Measurements from ENCODE around the gene SUGCT.

The SUGCT gene

DNA sequence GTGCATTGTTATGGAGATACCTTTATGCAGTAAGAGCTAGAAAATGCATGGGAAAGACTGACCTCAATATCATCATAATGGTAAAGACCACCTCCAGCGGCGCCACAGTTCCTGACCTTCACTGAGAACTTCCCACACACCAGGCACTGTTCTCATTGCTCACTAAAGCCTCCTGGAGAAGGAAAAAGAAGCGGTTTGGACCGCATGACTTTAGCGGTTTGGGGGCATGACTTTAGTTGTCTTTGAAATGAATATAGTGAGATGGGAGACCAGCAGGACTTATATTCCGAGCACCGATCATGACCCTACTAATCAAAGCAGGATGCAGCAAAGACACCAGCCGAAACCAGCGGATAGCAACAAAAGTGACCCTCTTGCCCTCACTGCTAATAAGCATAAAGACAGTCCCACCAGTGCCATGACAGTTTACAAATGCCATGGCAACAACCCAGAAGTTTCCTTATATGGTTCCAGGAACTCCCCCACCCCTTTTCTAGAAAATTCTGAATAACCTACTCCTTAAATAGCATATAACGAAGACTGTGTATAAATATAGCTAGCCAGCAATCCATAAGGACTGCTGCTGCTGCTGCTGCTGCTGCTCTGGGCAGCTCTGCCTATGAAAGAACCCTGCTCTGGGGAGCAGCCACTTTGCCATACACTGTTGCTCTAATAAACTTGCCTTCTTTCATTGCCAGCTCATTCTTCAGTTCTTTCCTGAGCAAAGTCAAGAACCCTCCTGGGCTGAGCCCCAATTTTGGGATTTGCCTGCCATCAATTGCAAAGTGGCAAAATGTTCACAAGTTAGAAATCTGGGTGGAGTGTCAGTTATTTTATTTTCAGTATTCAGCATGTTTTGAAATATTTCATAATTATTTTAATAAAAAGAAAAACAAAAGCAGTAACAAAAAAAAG is 694.1 kb downstream of the SUGCT start:
- DNase-seq (ENCODE audit: low spot score): no peak

DNA sequence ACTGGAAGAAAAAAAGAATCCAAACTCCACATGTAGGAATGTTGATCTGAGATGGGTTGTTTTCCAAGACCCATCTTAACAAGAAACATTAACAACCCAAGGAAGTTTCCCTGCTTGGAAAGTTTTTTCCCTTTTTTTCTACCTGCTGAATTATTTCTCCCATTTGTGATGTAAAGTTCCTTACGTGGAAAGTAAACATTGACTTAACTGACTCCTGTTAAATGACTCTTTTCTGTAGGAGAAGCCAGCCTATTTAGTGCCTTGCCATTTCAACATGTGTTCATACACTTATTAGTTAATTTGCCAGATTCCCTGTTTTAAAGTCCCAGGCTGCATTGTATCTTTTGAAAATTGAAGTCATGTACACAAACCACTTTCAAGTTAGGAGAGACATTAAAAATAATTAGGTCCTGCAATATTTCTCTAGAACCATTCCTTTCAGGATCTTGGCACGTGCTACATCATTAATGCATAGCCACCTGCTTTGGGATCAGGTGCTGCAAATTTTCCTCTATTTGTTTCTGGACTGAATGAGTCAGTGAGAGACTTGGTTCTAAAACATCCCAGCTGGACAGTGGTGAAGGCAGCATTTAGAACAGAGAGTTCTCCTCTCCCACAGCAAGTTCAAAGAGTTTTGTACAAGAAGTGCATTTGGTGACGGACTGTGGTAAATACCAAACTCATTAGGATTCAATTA is 698.5 kb downstream of the SUGCT start:
- no peak for DNase-seq (ENCODE audit: low spot score)

DNA sequence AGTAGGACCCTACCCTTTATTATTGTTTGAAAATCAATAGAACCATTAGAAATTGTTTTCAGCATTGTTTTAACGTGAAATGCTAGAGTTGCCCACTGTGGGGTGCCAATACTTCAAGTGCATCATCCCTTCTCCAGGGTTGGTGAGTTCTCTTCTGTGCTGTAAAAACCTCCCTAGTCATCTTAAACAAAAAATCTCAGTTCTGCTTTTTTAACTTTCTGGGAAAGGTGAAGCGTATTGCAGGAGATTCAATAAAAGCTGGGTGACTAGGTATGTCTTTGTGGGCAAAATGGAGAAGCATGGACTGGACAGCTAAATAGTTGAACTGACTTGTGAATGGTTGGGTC is 699.1 kb downstream of the SUGCT start:
- peak; percentile 27 for DNase-seq (ENCODE audit: low spot score)

DNA sequence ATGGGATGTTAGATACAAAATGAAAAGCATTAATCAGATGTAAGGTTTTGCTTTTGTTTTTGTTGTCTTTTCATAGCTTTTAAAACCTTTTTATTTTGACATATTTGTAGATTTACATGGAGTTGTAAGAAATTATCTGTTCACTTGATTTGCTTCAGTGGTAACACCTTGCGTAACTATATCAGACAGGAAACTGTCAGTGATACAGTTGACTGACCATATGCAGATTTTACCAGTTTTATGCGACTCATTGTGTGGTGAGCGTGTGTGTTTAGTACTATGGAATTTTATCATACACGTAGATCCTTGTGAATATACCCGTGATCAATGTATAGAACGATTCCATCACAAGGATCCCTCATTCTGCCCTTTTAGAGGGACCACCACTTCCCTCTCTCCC is 701.4 kb downstream of the SUGCT start:
- DNase-seq (ENCODE audit: low spot score): peak; percentile 69

DNA sequence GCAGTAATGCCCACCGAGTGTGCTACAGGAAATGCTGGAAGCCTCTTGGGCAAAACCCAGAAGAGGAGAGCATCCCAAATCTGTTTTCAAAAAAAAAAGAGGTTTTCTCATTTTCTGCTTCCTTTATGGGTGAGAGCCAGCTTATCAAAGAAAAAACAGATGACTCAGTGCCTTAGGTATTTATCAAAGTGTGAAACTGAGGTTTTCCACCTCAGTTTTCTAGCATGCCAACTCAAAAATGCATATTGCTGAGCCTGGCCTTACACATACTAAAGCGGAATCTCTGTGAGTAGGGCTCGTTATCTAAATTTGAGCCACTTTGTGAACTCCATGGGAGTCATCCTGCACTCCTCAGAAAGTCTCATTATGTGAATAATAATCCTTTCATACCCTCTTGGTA is 705.1 kb downstream of the SUGCT start:
- peak; percentile 12 for DNase-seq (ENCODE audit: low spot score)

DNA sequence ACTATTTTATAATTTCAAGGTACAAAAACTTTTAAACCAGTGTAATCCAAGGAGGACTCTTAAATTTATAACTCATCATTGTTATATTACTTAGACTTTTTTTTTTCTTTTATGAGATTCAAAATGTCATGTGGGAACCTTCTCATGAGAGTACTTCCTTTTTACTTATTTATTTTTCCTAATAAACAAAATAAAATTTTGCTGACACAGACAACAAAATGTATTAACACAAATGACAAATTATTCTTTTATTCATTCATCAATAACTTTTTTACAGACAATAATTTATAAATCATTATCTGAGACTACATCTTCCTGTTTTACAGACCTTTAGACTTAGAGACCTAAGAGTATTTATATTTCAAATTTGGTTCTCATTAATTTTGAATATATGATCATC is 706.2 kb downstream of the SUGCT start:
- no peak for DNase-seq (ENCODE audit: low spot score)

DNA sequence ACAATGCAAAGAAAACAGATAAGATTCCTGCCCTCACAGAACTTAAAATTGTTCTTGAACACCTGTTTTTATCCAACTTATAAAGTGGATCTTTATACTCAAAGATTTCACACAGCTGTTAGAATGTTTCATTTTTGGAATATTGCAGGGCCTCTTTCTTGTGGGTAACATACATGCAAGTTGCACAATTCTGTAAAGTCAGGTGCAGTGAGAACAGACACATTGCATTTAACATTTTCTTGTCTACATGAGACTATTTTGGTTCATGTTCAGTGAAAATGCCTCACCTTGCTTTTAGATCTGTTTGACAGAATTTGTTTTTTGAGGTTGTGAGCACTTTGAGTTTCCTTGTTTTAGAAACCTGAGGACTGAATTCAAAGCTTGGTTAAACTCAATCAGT is 707.8 kb downstream of the SUGCT start:
- no peak for DNase-seq (ENCODE audit: low spot score)

DNA sequence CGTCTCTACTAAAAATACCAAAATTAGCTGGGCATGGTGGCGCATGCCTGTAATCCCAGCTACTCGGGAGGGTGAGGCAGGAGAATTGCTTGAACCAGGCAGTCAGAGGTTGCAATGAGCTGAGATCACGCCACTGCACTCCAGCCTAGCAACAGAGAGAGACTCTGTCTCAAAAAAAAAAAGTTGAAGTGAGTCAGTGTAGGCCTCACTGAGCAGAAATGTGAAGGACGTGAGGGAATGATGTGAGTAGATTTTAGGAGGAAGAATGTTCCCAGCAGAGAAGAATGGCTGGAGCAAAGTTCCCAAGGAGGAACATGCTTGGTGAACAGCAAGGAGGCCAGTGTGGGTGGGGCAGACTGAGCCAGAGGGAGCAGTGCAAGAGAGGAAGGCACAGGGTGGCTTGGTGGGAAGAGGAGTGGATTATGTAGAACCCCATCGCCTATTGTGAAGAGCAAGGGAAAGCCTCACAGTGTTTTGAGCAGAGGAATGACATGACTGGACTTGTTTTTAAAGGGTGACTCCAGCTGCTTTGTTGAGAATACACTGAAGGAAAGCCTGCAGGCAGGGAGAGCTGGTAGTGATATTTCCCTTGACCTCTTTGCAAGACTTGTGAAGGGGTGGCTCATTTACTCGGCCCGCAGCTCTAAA is 708.7 kb downstream of the SUGCT start:
- DNase-seq (ENCODE audit: low spot score): peak; percentile 79

DNA sequence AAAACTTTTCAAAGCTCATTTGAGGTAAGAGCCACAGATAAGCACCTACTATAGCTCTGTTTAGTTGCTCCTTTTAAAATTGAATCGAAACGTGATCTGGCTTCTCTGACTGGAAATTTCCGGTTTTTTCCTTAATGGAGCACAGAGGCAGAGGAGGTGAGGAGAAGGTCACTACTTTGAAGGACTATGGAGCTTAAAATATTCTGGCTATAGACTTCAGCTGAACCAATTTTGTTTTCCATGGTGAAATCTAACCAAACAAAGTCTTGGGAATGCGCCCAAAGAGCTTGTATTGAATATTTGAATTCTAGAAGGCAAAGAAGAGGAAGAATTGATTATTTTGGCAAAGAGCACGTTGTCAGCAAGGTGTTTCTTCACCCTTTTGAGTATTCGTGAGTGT is 711.1 kb downstream of the SUGCT start:
- no peak for DNase-seq (ENCODE audit: low spot score)

DNA sequence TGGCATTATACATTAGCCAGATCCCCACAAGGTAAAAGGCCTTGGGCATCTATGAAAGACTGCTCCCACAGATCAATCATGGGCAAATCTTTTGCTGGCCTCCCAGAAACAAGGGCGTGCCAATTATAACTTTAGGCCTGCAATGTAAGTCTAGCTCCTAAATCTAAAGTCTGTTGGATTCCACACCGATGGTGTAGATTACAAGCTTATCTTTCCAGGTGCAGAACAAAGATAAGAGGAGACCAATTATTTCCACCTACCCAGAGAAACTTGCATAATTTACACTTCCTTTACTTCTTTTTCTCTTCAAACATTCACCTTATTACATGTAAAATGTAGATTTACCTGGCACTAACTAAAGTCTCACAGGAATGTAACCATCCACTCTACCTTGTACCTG is 713.1 kb downstream of the SUGCT start:
- DNase-seq (ENCODE audit: low spot score): no peak

DNA sequence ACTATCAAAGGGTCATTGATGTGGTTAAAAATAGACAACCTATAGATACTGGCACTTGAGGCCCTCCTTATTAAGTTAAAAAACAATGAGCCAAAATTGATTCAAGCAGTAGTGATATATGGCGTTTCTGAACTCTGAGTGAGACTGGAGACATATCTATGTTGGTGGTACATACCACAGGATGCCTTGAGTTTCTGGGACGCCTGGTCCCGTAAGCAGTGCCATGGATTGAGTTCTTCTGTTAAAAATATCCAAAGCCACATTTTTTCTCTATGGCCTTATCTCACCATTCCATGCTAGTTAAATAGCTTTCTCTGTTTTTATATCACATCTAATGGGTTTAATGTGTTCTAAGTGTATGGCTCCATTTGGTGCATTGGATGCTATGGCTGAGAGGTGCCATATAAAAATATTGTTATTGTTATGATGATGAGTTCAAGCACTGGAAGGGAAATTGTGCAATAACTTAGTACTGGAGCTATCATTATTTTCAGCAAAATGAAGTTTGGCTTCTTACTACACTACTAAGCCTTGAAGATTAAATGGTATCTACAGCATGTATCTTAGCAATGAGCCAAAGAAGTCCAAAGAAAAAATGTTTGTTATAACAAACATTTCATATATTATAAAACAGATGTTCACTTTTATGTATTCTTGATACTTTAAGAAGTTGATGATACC is 713.9 kb downstream of the SUGCT start:
- no peak for DNase-seq (ENCODE audit: low spot score)

DNA sequence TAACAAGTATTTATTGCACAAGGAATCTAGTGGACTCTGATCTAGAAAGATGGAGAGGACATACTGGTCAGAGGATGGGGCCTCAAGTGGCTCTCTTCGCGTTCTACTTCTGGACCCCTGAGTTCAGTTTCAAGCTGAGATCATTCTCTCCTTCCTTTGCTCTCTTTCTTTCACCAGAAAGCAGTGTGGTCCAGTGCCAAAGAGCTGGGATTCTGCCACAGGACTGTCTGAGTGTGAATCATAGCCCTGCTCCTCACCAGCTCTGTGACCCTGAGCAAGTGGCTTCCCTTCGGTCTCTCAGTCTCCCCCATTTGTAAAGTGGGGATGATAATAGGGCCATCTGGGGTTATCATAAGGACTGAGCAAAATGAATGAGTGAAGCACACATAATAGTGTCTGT is 715.2 kb downstream of the SUGCT start:
- no peak for DNase-seq (ENCODE audit: low spot score)

DNA sequence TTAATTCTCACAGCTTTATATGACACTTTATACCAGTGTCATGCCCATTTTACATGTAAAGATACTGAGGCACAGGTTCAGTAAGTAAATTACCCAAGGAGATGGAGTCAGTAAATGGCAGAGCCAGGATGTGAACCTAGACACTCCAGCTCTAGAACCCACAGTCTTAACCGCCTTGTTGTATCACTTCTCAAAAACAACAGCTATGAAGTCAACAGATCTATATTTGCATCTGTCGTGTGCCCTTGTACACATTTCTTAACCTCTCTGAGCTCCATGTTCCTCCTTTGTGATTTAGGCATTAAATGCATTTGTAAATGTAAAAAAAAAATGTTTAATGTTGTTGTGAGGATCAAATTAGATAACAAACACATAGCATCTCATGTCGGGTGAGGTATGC is 716.2 kb downstream of the SUGCT start:
- DNase-seq (ENCODE audit: low spot score): no peak

DNA sequence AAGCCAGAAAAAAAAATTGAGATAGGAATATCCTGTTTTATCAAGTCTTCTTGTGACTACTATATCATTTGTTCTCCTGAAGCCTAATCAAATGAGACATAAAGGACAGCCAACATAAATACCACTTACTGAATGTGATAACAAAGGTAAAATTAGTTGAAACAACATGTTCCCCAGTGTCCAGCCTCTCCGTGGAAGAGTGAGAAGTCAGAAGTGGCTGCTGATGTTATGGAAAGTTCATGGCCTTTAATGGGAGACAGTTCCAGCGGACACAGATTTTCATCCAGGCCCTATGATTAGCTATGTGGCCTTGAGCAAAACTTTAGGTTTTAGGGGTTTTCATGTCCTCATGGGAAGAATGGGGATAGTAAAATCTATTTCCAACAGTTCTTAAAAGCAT is 724.3 kb downstream of the SUGCT start:
- DNase-seq (ENCODE audit: low spot score): no peak

DNA sequence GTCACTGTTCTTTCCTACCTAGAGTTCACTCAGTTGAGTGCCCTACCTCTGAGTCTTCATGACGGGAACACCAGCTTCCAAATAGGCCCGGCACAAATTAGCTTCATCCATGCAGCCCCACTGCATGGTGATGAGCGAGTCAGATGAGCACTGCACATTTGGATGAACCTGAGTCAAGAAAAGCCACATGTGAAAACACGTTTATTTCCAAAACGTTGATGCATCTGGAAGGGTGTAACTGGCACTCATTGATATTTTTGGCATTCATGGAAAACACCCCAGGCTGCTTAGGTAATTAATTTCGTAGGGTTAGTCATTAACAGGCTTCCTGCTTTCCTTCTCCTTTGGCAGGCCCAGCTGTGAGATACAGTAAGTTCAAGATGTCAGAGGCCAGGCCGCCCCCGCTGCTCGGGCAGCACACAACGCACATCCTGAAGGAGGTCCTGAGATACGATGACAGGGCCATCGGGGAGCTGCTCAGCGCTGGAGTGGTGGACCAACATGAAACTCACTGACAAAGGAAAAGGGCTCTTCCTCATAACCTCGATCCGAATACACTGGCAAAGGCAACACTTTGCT is 725.2 kb downstream of the SUGCT start:
- no peak for DNase-seq (ENCODE audit: low spot score)

DNA sequence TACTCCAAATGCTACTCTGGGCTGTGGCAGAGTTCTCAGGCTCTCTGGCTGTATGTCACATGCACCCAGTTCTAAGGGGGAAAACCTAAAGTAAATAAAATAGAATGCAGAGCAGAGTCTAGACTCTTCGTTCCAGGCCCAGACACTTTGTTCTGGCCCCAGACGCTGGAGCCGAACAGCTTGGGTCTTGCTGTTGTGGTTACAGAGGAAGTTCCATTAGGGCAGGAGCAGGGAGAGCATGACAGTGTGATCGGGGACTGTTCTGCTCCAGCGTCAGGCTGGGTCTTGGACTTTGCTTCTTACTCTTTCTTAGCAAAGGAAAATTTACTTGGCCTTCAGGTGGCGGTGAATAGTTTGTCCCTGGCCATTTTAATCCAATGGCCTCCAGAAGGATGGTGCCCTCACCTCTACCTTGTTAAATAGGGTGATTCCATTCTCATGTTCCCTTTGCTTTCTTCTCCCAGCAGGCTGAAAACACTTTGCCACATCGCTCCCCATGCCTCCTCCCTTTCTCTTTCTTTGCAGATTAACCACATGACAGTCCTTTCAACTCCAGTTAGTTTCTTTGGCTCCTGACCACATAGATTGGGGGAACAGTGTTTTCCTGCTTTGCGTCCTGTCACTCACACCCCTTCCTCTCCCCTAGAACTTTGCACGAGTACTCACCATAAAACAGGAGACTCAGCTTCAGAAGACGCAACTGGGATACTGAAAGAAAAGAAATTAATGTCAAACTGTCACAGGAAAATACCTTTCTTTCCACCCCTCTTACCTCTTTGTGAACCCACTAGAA is 730.8 kb downstream of the SUGCT start:
- DNase-seq (ENCODE audit: low spot score): no peak

DNA sequence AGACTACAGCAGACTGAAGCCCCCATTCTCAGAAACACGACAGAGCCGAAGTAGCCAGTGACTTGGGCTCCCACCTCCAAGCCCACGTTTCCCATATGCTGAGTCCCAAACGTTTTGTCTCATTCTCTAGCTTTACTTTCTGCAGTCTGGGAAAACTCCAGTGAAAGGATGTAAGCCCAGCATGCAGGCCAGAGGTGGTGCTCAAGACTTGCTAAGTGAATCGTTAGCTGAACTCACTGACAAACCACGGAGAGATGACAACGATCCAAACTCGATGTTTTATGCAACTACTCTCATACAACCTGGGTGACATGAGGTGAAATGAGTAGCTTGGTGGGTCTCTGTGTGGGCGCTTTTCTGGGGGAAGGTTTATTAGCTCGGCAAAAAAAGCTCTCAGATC is 731.8 kb downstream of the SUGCT start:
- no peak for DNase-seq (ENCODE audit: low spot score)

DNA sequence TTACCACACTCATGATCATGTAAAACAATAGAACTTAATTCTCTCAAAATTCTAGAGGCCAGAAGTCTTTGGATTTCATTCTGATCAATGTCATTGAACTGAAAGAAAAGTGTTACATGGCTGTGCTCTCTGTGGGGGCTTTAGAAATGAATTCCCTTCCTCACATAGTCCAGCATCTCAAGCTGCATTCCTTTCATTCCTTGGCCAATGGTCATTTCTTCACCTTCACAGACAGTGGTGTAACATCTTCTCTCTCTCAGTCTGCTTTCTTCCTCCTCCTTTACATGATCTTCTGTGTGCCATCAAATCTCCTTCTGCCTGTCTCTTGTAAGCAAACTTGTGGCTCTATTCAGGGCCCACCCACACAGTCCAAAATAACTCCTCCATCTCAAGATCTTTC is 735.3 kb downstream of the SUGCT start:
- peak; percentile 53 for DNase-seq (ENCODE audit: low spot score)

DNA sequence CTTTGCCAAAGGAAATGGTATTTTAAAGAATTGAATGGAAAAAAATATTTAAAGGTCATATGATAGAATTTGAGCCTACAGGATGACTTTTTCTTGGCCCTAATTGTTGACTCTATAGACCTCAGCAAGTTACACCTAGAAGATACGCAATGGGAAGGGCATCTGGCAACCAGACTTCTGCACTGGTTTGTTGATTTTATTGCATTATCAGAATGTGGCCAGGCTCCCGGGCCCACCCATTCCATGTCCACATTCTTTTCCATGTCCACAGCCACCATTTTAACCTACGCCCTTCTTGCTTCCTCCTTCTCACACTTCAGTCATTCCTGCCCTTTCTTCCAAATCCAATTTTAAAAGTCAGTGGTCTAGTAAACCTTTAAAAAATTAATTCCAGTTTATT is 738.4 kb downstream of the SUGCT start:
- no peak for DNase-seq (ENCODE audit: low spot score)

DNA sequence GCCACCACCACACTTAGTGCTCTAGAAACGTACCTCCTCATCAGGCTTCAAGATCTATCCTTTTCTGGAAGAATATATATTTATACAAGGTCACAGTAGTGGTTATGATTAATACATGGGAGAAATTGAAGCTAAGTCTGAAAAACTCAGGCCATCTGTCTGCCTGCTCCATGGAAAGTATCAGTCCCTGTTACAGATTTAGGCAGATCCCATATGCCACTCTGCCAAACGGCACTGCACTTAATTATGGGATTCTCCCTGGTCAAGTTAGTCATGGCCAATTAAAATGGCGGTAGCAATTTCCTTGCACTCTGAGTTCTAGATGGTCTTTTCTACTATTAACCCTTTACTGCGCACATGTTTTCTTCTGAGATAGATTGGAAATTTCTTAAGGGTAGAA is 740.0 kb downstream of the SUGCT start:
- no peak for DNase-seq (ENCODE audit: low spot score)

DNA sequence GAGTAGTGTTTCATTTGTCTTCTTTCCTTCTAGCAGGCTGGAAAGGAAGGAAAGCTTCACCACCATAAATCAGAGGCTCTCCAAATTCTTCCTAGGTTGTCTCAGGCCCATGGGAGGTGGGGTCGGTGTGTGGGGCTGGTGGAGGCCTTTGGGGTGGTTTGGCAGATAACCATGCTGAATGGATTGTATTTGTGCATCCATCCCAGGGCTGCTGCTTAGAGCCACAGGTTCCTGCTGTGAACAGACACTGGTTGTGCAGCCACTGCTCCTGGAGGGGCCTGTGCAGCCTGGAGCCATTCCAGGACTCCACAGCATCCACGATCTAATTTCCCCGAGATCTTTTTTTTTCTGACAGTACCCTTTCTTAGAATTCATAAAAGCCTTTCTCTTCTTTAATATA is 741.8 kb downstream of the SUGCT start:
- DNase-seq (ENCODE audit: low spot score): no peak
